Stimulated activated CD8-positive, alpha-beta memory T cell treated with anti-CD3 and anti-CD28 coated beads, Interleukin-7, amount 100 ng/mL, for 1 hour (primary cell): Measurements from ENCODE around the gene ACVR1C.

Source experiments
- DNase-seq, 2 donors: peaks; one replicate each; pipeline ENCODE4 v3.0.0-alpha.2; 2020; ENCODE audit warnings: low read depth in 2 of 2

The ACVR1C gene

DNA sequence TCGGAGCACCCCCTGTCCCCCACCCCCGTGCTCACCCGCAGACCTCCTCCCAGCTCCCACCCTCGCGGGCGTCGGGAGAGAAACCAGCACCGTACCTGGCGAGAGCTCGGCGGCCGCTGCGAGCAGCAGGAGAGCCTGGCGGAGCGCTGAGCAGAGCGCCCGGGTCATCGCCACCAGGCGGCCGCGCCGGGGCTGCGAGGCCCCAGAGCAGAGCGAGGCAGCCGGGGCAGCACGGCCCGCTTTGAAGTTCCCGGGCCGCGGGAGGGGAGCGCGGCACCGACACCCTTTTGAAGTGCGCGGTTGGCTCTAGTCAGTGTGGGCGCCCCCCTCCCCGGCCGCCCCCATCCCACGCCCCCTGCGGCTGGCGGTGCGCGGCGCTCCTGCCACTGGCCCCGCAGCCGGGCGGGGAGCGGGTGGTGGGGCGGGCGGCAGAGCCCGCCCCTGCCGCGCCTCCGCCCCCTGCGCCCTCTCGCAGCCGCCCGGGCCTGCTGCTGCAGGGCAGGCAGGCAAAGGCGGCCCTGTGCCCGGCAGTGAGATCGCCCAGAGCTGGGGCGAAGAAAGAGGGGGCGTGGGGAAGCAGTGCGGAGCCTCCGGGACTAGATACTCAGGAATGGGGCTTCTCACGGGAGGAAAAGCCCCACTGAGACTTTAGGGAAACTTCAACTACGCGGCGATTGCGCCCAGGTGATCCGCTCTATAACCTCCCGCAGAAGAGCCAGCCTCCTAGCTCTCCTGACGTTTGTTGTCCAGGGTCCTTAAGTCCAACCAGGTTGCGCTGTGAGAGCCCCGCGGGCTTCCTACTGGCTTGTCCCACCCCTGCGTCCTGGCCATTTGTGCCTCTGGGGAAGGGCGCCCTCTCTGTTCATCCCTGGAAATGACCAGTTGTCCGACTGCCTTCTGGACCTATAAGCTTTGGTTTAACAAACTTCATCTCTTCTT is at the start of gene ACVR1C:
TSS of gene ACVR1C (minus strand) at position 388 of the 939 bp plus-strand sequence. CDS start at position 168, 220 bp downstream.
- peak; percentile 20 to 29 for DNase-seq

DNA sequence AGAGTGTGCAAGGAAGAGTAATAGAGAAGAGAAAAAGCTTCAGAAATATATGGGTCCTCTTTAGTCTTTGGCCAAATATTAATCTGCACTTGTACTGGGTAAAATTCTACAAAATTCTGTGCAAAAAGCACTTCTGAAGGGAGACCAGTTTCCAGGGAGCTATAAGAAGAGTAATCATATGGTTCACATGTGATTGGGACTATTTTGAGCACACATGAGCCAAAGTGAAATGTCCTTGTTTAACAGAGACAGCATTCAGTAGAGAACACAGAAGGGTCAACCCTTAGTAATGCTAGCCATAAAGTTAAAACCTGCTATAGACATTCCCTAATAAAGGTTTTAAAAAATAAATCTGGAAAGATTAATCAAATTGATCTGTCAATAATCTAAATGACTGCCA is 49.3 kb upstream of the ACVR1C start:
- DNase-seq = no peak

DNA sequence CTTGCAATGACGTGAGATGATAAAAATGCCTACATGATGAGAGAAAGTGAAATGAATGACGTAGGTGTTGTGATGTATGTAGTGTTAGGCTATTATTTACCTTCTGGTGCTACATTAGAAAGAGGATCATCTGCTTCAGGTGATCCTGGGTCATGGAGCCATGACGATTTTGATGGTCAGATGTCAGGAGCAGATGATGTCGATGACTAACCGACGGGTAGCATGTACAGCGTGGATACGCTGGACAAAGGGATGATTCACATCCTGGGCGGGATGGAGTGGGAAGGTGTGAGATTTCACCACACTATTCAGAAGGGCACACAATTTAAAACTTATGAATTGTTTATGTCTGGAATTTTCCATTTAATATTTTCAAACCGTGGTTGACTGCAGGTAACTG is 43.5 kb upstream of the ACVR1C start:
- DNase-seq = no peak

DNA sequence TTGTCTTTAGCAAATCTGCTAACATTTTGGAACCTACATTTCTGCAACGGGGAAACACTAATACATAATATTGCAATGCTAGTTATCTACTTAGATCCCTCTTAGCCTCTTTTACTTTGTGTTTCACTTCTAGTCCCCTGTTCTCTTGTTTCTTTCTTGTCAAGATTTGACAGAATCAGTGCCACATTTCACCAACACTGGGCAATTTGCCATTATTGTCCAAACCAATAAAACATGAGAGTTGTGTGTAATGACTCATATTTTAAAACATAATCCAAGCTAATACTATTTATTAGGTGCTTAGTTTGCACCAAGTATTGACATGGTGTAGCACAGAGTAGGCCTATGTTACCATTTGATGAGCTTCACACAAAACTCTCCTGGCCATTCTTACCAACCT is 33.7 kb upstream of the ACVR1C start:
- DNase-seq = no peak

DNA sequence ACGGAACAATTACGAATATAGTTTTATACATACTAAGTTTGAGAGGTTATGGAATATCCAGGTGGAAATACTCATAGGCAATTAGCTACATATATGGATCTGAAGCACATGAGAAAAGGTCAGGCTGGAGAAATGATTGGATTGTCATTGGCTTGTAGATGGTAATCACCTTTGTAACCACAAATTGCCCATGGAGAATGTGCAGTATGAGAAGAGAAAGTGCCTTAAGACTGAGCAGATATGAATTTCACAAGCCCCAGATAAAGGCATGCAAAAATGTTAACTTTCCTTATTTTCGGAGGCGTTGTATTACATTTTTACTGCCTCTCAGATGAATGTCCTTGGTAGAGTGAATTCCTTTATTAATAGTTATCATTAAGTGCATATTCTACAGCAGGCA is 33.1 kb upstream of the ACVR1C start:
- DNase-seq = no peak

DNA sequence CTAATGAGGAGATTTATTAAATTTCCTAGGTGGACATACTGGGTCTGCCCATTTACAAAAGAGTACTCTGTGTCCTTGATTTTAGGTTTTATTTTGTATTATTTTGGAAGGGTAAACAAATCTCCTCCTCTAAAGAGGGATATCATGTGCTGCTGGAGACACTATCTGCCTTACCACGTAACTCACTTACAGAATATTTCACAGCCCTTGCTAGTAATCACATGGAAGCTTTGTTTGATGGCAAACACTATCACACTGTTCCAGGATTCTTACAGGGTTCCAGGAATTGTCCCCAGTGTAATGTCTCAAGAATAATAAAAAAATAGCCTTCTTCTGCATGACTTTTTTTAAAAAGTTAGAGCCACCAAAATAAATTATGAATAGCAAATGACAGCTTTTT is 29.2 kb upstream of the ACVR1C start:
- DNase-seq = no peak

DNA sequence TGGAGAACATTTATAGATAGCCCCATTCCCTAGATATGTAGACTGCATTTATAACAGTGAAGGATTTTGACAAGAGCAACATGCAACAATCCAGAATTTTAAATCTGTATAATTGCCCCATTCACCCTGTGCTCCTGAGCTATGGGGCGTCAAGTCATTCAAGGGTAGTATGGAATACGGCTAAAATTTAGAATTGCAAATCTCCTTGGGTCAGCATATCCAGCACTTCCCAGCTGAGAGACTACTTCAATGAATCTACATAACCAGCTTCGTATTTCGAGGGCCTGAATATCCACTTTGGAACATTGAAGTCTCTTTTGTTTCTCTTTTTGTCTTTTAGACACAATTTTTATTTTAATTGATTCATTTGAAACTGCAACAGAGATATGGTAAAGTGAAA is 28.4 kb upstream of the ACVR1C start:
- no peak for DNase-seq

DNA sequence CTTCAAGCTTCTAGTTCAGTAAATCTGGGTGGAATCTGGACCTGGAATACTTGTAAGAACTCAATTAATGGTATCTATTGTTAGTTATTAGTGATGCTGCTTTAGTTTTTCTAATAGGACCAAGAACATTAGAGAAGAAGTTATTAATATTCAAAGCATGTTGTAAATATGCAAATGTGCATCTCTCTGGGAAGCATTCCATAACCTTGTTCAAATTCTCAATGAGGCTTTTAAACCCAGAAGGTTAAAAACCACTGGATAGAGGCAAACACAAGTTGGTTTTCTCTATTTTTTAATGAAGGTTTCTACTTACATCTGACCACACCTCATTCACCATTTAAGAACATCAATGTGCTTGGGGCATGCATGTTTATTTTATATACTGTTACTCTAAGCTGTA is 16.1 kb upstream of the ACVR1C start:
- DNase-seq = no peak

DNA sequence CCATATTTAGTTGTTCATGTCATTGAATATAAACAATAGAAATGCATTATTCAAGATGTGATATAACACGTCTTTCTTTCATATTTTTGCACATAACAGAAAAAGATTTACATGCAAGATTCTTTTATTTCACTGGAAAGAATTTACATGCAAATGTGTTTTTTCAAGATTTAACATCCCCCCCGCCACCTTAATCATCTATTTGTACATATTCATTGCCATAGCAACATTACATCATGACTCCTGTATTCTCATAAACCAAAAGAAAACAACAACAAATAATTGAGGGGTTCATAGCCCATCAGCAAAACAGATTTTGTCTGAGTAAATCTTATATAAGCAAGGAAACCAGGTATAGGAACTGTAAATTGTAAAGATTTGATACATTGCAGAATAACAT is 3.2 kb upstream of the ACVR1C start:
- no peak for DNase-seq

DNA sequence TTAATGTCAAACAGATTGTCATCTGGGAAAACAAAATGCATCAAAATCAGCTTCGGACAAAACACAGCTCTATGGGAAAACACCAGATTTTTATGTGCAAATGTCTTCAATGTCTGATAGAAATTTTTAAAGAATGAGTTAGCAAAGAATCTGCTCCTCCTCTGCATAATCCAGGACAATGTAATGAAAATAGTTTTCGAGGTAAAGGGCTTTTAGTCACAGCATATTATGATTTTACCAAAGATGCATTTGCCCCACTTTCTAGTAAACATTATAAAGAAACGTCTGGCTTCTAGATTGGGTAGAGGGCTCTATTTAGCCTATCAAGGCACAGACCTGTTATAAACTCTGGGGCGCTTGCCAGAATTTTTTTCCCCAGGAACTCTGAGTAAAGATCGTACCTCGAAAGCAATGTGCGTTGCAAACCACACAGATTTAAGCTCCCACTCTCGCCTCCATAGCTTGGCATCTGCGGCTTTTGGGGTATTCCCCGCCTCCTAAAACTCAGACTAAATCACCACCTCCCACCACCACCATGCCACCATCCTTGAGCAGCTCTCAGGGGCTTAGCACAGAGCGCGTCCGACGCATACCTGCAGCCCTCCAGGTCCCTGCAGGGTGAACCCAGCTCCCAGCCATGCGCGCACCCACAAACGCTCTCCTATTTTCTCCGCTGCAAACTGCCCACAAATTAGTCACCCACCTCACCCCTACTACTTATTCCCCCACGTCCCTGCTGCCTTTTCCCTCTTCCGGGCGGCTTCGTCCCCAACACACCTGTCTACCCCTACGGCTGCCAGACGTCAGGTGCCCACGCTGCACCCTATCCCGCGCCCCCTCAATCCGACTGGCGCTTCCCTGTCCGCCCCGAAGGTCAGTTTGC is 829 bp downstream of the ACVR1C start:
- DNase-seq = peak in 1 of 2 donors; percentile 9

DNA sequence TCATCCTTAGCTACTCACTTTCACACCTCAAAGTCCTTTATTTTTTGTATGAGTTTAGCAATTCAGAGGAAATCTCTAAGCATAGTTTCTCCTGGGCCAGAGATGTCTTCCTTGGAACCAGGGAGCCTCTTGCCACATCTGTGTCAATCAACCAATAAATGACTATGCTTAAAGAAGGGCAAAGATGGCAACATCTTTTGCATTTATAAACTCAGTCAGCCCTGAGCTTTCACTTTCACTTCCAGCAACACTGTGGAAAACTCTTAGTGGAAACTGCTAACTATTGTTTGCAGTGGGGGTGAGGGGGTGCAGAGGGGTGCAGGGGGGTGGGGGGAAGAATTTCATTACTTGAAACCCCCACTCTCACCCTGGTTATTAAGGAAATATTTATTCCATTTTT is 3.4 kb downstream of the ACVR1C start:
- DNase-seq = no peak

DNA sequence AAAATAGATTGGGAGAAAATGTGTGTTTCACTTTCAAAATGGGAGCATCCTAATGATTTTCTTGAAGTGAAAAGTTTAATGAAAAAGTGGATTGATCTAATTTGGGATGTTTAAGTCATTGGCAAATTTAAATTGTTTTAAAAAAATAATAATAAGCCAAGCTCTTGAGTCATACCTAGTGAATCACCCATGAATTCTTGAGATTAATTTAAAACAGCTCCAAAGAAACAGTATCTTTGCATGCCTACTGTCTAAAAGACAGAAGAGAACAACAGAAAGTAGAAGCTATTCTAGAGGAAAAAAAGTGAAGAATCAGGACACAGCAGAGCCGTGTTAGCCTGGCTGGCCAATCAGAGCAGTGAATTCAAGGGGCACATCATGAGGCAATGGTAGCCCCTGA is 7.7 kb downstream of the ACVR1C start:
- no peak for DNase-seq

DNA sequence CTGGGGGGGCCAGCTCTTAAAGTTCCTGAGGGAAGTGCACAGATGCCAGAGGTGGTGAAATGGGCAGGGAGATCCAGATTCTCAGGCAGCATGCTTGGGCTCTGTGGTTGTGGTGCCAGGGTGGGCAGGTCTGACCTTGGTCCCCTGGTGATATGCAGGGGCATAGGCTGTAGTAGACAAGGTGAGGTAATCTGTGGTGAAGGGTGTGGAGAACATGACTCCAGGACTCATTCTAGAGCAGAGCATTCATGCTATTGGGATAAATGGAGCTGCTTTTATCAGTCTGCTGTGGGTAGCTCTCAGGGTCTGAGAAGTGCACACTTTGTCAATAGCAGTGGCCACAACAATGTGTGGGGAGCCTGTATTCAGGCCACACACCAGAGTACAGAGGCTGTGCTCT is 16.9 kb downstream of the ACVR1C start:
- no peak for DNase-seq

DNA sequence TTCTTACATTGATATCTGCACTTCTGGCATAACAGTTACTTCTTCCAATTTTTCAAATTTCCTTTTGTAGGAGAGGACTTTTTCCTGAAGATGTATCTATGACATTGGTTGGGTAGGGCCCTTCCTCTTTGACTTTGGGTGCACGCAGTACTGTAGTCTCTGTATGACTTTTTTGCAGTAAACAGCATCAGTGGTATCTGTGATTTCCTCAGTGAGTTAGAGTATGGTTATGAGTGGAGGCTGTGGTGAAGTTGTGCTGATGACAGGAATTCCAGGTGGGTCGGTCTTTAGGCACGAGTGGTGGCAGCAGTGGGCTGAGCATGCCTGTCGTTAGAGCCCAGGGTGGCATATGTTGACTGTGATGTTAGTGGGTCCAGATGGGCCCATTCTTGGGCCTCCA is 17.6 kb downstream of the ACVR1C start:
- no peak for DNase-seq

DNA sequence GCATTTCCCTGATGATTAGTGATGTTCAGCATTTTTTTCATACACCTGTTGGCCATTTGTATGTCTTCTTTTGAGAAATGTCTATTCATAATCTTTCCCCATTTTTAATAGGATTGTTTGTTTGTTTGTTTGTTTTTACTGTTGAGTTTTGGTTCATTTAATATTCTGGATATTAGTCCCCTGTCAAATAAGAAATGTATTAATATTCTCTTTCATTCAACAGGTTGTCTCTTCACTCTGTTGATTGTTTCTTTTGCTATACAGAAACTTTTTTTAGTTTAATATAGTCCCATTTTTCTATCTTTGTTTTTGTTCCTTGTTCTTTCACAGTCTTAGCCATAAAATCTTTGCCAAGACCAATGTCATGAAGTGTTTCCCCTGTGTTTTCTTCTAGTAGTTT is 22.1 kb downstream of the ACVR1C start:
- DNase-seq = no peak

DNA sequence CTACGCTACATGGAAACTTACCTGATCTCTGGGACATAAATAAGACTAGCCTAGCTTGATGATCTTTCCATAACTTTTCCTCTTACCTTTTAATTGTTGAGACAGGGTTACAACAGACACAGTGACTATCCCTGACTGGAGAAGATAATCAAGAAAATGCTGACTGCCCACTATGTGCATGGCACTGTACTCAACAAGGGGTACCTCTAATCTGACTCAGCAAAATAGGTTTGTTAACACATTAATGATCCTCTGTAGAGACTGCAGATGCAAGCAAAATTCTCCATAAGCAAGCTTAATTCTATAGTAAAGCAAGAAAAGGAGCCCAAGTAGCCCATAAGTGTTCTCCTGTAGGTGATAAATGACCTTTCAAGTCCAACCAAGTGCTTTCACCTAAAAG is 25.5 kb downstream of the ACVR1C start:
- no peak for DNase-seq

DNA sequence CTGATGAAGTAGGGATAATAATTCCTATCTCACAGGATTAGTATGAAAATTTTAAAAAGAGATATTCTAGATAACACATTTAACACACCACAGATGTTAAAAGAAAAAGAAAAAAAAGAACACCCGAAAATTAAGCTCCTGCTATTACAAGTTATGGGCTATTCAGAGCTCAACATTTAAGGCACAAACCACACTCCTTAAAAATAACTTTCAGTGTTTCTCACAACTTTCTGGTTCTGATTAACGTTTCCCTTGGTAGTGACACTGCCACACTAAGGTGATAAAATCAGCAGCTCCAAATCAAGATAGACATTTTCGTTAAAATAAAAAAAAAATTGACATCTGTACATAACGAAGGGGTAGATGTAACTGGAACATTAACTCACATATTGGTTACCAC is 26.9 kb downstream of the ACVR1C start:
- no peak for DNase-seq

DNA sequence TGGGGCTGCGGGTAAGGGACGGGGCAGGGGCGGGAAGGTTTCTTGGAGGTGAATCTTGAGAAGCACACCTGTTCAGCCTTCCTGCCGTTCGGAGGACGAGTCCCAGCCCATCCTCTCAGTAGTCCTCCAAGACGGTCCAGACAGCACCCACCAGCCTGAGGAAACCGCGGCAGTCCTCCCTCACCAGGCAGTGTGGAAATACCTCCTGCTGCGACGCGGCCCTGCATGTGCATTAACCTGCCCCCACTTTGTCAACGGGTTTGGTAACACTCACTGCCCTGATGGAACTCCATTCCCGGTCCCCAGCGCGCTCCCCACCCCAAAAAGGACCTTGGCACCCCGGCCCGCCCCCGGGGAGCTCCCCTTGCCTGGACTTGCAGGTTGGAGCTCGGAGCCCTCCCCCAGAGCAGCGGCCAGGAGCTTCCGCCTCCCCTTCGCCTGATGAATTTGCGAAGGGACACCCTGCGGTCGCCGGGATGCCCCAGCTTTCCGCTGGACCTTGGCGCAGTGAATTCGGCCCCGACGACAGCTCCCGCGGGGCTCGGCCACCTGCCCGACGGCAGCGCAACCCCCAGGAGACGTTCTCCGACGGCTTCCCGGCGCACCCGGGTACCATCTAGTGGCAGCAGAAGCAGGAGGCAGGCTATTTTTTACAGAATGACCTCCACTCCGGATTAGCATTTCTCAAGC is 31.5 kb downstream of the ACVR1C start:
- peak; percentile 24 for DNase-seq

DNA sequence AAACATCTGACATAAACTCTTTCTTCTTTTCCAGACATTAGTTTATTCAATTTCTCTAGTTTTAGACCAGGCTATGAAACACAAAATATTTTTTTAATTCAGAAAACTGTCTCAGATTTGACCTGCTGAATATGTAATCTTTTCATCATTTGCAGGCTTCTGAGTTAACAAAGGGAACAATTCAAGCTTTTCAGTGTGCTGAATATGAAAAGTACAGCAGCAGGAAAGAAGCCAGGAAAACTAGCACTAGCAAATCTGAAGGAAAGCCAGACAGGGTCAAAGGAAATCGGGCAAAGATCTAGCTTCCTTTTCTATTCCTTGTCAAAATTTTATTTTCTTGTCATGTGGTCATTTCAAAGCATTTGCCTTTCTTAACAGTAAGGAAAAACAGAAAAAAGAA is 35.3 kb downstream of the ACVR1C start:
- DNase-seq = no peak

DNA sequence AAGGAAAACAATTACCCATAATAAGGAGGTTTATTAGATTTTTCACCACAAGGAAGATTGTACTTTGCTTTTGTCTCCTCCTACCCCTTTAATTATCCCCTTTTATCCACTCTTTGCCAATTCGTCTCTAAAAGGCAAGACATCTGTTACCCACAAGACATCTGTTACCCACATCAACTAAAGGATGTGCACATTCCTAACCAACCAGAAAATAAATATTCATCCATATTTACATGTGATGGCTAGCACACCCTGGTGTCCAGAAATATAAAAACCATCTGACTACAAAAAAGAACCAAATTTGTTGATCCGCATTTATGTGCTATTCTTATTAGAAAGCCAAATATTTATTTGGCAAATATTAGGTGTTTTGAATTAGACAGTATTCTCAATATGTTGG is 35.7 kb downstream of the ACVR1C start:
- no peak for DNase-seq

DNA sequence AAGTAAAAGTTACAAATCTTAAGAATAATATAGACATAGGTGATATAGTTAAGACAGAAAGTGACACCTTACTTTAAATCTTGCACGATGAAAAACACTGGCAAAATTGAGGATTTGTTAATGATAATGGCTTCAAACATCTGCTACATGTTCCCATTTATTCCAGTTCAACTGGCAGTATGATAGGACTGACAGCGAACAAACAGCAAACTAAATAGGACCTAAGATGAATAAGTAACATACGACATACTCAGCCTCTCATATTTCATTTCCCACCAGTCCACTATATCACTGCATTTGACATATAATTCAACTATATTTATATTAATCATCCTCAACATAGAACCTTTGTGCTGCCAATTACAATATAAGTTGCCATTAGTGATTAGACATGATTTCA is 36.3 kb downstream of the ACVR1C start:
- no peak for DNase-seq

DNA sequence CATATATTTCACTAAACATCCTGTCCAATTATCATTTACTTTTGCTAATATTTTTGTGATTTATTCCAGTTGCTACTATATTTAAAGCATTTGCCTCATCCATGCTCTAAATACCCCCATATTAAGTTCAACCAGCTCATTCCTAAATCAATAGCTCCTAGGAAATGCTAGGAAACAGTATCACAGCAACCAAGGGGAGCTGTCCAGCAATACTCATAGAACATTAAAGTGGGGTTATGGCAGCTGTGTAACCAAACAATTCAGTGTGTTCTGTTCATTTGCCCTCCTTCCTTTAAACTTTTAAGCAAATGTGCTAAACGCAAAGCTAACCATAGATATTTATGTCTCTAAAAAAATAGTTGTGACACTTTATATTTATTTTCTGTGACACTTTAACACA is 41.1 kb downstream of the ACVR1C start:
- no peak for DNase-seq
